HL-60/S4 treated with phorbol 12-myristate 13-acetate at 8.2 ng/mL for 4 days and 3 days (cell line): ENCODE results near the gene LINC01488.

Source experiments
- in situ Hi-C: fragments of 300-500 bp; cut with MboI; formaldehyde crosslinking; loops from 2 replicates; pipeline ENCODE4 v1.15.0; 2022; ENCODE audit warnings: low sequenced_read_pairs

The LINC01488 gene

GRCh38 chr11:69481393-69481844 lies at the start of gene LINC01488:
TSS of gene LINC01488 (plus strand) at chr11:69481663.
- in situ Hi-C loops, result no loop called here

GRCh38 chr11:69431893-69432738 lies 49.3 kb upstream of the LINC01488 start:
- in situ Hi-C loops, result no loop called here

- in situ Hi-C loops, result no loop called here
Measured at GRCh38 chr11:69433741-69434140, 47.7 kb upstream of the LINC01488 start.

DNA sequence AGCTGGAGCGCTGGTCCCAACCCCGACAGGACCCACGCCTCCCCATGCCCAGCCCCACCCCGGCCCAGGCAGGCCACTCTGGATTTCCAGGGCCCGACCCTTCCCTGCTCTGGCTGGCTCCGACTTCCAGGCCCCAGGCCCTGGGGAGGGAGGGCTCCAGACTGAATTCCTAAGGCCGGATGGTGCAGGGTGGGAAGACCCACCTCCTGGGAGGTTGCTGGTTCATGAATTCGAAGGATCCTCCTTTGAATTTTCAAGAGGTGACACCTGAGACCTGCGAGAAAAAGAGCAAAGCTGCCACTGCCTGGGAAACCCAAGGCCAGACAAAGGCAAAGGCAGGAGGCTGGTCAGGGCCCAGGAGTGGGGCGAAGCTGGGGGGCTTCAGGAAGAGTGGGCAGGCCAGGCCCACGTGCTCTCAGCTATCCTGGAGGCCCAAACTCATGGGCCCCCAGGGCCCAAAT lies 47.0 kb upstream of the LINC01488 start:
- in situ Hi-C loops, result no loop called here

- in situ Hi-C loops, result no loop called here
Measured at GRCh38 chr11:69435161-69435986, 46.1 kb upstream of the LINC01488 start.

DNA sequence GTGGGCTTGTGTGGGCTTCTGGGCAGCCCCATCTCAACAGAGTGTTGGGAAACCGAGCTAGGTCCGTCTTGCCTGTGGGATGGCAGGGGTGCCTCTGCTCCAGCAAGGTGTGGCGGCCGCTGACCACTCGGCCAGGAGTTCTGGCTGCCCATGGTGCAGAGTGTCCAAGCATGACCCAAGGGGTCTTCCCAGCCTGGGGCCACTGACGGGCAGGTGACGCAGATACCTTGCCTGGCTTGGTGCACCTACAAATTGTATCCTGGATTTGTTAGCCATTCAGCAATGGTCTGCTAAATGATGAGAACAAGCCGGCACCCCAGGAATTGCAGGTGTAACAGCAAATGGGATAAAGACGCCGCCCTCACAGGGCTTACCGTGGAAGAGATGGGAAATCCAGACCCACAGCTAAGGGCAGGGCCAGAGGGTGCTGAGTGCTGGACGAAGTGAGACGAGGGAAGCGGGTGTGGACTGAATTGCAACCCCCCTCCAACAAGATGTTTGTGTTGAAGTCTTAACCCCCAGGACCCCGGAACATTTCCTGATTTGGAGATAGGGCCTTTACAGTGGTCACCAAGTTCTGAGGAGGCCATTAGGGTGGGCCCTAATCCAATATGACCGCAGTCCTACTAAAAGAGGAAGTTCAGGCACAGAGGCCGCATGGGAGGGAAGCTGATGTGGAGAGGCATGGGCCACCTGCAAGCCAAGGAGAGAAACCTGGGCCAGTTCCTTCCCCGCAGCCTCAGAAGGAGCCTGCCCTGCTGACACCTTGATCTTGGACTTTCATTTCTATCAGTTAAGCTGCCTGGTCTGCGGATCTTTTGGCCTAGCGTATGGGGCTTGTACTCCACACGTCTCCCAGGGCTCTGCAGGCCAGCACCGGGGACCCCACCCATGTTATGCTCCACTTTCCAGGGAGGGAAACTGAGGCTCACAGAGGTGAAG lies 45.2 kb upstream of the LINC01488 start:
- in situ Hi-C loops, result no loop called here

- in situ Hi-C loops, result no loop called here
Measured at GRCh38 chr11:69437001-69437875, 44.2 kb upstream of the LINC01488 start.

DNA sequence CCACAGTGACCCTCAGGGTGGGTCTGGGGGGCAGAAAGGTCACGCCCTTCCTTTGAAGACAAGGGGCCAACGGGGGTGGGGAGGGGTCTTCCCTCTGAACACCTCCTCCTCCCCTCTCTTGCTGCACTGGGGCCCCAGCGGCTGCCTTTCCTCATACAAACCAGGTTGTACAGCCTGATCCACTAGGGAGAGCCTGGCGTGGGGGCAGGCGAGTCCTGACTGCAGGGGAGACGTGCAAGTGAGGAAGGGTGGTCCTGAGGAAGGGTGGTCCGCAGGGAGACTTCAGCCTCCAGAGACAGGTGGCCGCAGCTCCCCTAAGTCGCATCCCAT lies 43.6 kb upstream of the LINC01488 start:
- in situ Hi-C loops, result no loop called here

- in situ Hi-C loops, result no loop called here
Measured at GRCh38 chr11:69438286-69438920, 43.1 kb upstream of the LINC01488 start.

DNA sequence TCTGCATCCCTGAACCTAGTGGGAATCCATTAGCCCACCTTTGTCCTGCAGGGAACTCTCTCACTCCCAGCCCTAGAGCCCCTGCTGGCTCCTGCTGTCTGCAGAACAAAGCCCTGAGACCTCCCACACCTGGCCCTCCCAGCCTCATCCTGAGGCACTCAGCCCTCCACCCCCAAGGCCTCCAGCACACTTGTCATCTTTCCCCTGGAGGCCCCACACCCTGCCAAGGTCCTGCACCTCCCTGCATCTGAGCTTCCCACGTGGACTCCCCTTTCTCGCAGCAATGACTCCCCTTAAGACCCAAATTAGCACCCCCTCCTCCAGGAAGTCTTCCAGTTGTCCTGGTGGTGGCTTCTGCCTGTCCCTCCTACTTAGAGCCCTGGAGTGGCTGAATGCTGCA lies 42.3 kb upstream of the LINC01488 start:
- in situ Hi-C loops, result no loop called here

- in situ Hi-C loops, result no loop called here
Measured at GRCh38 chr11:69439651-69440464, 41.6 kb upstream of the LINC01488 start.

GRCh38 chr11:69440876-69441275 lies 40.6 kb upstream of the LINC01488 start:
- in situ Hi-C loops, result no loop called here

DNA sequence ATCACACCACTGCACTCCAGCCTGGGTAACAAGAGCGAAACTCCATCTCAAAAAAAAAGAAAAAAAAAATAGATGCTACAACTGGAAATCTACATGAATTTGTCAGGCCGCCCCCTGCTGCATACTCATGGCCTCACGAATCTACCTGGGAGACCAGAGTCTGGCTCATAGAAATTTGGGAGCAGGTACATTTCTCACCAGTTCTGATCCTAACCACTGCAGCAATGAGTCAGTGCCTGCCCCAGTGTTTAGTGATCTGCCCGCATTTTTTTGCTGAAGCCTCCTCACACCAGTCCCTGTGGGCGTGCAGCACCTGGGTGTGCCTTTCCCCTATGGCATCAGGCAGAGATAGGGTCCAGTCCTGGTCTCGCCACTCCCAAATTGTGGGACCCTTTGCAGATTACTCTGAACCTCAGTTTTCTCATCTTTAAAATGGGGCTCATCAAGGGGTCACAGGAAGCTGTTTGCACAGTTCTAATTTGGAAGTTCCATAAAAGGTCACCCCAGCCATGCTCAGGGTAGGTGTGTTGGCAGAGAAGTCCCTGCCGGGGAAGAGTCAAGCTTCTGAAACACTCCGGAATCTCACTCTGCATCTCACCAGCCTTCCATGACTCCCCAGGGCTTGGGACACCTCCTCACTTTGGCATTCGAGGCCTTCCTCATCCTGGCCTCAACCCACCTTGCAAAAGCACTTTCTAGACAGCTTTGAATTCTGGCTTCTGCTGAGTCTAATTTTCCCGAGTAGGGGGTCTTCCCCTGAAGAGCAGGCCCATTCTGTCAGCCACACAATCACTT lies 39.3 kb upstream of the LINC01488 start:
- in situ Hi-C loops, result no loop called here

- in situ Hi-C loops, result no loop called here
Measured at GRCh38 chr11:69442807-69443137, 38.7 kb upstream of the LINC01488 start.

DNA sequence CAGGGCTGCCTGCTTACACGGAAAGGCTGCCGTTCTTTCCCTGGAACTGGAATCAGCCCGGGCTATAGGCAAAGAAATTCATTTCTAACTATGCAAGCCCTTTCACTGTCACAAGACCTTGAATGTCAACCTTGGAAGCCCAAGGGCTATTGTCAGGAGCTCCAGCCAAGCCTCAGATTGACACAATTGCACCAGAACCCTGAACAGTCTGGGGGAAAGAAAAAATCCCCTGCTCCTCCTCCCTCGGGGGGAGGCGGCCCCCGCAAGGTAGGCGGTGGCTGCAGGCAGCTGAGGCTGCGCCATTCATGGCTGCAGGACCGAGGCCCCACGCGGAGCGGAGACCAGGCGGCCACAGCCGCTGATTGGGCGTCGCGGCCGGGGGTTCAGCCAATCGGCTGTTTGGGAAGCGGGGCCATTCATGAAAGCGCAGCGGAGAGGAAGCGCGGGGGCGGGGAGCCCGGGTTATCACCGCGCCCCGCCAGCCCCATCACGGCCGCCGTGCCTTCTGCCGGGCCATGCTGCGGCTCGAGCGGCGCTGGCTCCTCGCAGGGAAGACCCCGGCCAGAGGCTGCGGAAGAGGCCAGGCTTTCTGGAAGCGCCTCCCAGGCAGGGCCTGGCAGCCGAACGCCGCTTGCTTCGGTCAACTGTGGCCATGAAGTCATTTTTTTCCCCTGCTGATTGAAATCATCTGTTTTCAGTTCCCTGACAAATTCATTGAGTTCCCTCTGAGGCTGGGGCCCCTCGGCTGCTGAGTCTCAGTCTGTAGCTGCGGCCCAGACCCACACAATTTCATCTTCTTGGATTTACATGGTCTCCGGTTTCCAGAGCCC lies 38.1 kb upstream of the LINC01488 start:
- in situ Hi-C loops, result no loop called here

GRCh38 chr11:69443968-69444364 lies 37.5 kb upstream of the LINC01488 start:
- in situ Hi-C loops, result no loop called here
